HG02588 (cell line): ENCODE results near the gene WDR1.
"Not testable (repeated sequence)": the region's sequence is repeated elsewhere in the genome, so short reads cannot be mapped to it uniquely, and the experiment has no call there.

Source experiments
- ATAC-seq: cut with Tn5 transposase; IDR thresholded peaks from one replicate; pipeline ENCODE4 v1.9.1; 2021; ENCODE audit warnings: mild to moderate bottlenecking, moderate library complexity; ENCODE audit not compliant: unreplicated experiment

WDR1 gene

GRCh38 chr4:10131202-10131601 is 14.6 kb upstream of the WDR1 start:
- ATAC-seq, result no peak

GRCh38 chr4:10130178-10130888 is 13.7 kb upstream of the WDR1 start:
- ATAC-seq, result no peak

- ATAC-seq, result no peak
These were observed 12.9 kb upstream of the WDR1 start for GRCh38 chr4:10129196-10130177.

GRCh38 chr4:10128761-10129160 is 12.2 kb upstream of the WDR1 start:
- no peak for ATAC-seq

- ATAC-seq, result not testable (repeated sequence)
These were observed 10.9 kb upstream of the WDR1 start for GRCh38 chr4:10127531-10127930.

- no peak for ATAC-seq
These were observed 7.8 kb upstream of the WDR1 start for GRCh38 chr4:10124167-10124930.

- no peak for ATAC-seq
These were observed 6.9 kb upstream of the WDR1 start for GRCh38 chr4:10123227-10124101.

- no peak for ATAC-seq
These were observed 5.8 kb upstream of the WDR1 start for GRCh38 chr4:10122236-10122932.

- ATAC-seq, result no peak
These were observed 5.1 kb upstream of the WDR1 start for GRCh38 chr4:10121568-10122208.

GRCh38 chr4:10120943-10121567 is 4.5 kb upstream of the WDR1 start:
- ATAC-seq, result no peak

GRCh38 chr4:10119773-10120172 is 3.2 kb upstream of the WDR1 start:
- ATAC-seq, result no peak

- ATAC-seq, result no peak
These were observed 2.7 kb upstream of the WDR1 start for GRCh38 chr4:10119278-10119677.

- ATAC-seq, result no peak
These were observed 1.7 kb upstream of the WDR1 start for GRCh38 chr4:10118048-10119004.

- ATAC-seq, result peak; percentile 3
These were observed 904 bp upstream of the WDR1 start for GRCh38 chr4:10117359-10118047.

- peak; percentile 32 for ATAC-seq
These were observed 616 bp downstream of the WDR1 start for GRCh38 chr4:10115797-10116568.

- no peak for ATAC-seq
These were observed 1.3 kb downstream of the WDR1 start for GRCh38 chr4:10115271-10115796.
